H1 (cell line): Measurements from ENCODE around the gene TMEM232. TPM values are rescaled to one million over a fixed set of nuclear protein-coding genes. Genes with fewer than 3 reads are reported as not detected.

Experiments used
- polyA plus RNA-seq, 7 experiments: library from polyadenylated mRNA; depleted of rRNA in 3 of 7; stranded (reverse) in 5 of 7; unstranded in 2 of 7; fragments of >200 nt in 5 of 7; fragments of 200-250 nt in 2 of 7; gene quantifications; 1 replicate in 5 of 7; 2 replicates in 1 of 7; 4 replicates in 1 of 7; pipeline versions ENCODE4 v1.2.1 to v1.2.3, GENCODE V29; 2011 to 2013; ENCODE audit warnings: missing spikeins in 2 of 7, mixed read lengths in 2 of 7
- total RNA-seq: library from RNA; stranded (reverse); fragmentation: NEBNext Ultra II Directional; extraction: Animal tissue kit (Norgen Biotek cat#: 25700); gene quantifications from 2 replicates; pipeline ENCODE4 v1.2.1, GENCODE V29; 2021
- TF ChIP-seq, protein P1 (sequence below): fragments of 300-600 bp; sonication (generic); IDR thresholded peaks from 2 replicates; pipeline ENCODE4 v1.7.1; 2012; ENCODE audit warnings: low read length, moderate library complexity, mild to moderate bottlenecking, inconsistent platforms; ENCODE audit not compliant: insufficient replicate concordance

Gene TMEM232
- total and polyA plus RNA-seq, 2 of the 8 experiments (the other 6 are each of a cell fraction or from before 2014, with no cell fraction given) = 0.38 to 1.3 TPM

DNA sequence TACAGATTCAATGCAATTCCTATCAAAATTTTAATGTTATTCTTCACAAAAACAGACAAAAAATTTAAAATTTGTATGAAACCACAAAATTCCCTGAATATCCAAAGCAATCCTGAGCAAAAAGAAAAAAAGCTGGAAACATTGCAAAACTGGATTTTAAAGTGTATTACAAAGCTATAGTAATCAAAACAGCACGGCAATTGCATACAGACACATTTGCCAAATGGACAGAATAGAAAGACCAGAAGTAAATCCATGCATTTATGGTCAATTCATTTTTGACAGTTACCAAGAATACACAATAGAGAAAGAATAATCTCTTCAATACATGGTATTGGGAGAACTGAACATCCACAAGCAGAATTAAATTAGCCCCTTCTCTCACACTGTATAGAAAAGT, 110.5 kb downstream of the TMEM232 start (continued):
- TF ChIP-seq, protein P1, sequence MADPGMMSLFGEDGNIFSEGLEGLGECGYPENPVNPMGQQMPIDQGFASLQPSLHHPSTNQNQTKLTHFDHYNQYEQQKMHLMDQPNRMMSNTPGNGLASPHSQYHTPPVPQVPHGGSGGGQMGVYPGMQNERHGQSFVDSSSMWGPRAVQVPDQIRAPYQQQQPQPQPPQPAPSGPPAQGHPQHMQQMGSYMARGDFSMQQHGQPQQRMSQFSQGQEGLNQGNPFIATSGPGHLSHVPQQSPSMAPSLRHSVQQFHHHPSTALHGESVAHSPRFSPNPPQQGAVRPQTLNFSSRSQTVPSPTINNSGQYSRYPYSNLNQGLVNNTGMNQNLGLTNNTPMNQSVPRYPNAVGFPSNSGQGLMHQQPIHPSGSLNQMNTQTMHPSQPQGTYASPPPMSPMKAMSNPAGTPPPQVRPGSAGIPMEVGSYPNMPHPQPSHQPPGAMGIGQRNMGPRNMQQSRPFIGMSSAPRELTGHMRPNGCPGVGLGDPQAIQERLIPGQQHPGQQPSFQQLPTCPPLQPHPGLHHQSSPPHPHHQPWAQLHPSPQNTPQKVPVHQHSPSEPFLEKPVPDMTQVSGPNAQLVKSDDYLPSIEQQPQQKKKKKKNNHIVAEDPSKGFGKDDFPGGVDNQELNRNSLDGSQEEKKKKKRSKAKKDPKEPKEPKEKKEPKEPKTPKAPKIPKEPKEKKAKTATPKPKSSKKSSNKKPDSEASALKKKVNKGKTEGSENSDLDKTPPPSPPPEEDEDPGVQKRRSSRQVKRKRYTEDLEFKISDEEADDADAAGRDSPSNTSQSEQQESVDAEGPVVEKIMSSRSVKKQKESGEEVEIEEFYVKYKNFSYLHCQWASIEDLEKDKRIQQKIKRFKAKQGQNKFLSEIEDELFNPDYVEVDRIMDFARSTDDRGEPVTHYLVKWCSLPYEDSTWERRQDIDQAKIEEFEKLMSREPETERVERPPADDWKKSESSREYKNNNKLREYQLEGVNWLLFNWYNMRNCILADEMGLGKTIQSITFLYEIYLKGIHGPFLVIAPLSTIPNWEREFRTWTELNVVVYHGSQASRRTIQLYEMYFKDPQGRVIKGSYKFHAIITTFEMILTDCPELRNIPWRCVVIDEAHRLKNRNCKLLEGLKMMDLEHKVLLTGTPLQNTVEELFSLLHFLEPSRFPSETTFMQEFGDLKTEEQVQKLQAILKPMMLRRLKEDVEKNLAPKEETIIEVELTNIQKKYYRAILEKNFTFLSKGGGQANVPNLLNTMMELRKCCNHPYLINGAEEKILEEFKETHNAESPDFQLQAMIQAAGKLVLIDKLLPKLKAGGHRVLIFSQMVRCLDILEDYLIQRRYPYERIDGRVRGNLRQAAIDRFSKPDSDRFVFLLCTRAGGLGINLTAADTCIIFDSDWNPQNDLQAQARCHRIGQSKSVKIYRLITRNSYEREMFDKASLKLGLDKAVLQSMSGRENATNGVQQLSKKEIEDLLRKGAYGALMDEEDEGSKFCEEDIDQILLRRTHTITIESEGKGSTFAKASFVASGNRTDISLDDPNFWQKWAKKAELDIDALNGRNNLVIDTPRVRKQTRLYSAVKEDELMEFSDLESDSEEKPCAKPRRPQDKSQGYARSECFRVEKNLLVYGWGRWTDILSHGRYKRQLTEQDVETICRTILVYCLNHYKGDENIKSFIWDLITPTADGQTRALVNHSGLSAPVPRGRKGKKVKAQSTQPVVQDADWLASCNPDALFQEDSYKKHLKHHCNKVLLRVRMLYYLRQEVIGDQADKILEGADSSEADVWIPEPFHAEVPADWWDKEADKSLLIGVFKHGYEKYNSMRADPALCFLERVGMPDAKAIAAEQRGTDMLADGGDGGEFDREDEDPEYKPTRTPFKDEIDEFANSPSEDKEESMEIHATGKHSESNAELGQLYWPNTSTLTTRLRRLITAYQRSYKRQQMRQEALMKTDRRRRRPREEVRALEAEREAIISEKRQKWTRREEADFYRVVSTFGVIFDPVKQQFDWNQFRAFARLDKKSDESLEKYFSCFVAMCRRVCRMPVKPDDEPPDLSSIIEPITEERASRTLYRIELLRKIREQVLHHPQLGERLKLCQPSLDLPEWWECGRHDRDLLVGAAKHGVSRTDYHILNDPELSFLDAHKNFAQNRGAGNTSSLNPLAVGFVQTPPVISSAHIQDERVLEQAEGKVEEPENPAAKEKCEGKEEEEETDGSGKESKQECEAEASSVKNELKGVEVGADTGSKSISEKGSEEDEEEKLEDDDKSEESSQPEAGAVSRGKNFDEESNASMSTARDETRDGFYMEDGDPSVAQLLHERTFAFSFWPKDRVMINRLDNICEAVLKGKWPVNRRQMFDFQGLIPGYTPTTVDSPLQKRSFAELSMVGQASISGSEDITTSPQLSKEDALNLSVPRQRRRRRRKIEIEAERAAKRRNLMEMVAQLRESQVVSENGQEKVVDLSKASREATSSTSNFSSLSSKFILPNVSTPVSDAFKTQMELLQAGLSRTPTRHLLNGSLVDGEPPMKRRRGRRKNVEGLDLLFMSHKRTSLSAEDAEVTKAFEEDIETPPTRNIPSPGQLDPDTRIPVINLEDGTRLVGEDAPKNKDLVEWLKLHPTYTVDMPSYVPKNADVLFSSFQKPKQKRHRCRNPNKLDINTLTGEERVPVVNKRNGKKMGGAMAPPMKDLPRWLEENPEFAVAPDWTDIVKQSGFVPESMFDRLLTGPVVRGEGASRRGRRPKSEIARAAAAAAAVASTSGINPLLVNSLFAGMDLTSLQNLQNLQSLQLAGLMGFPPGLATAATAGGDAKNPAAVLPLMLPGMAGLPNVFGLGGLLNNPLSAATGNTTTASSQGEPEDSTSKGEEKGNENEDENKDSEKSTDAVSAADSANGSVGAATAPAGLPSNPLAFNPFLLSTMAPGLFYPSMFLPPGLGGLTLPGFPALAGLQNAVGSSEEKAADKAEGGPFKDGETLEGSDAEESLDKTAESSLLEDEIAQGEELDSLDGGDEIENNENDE = no peak
